PC-3 (cell line): ENCODE data around the gene LYL1. TPM values are rescaled to one million over a fixed set of nuclear protein-coding genes. Genes with fewer than 3 reads are reported as not detected.

Source experiments
- ATAC-seq: fragments of 200-7000 bp; cut with Tn5 transposase; 2 replicates; pipeline ENCODE4 v1.9.1; 2020; ENCODE audit warnings: mild to moderate bottlenecking, moderate library complexity
- BruUV-seq: library from RNA; stranded (reverse); fragments of 400-500 nt; replicated peaks from 2 replicates; lab custom pipeline; 2021; lab: Mats Ljungman, UMichigan
- CTCF ChIA-PET: fragments of 300-600 bp; sonication (Branson Sonifier 250); formaldehyde crosslinking; loops from one replicate; lab custom pipeline; 2022; ENCODE audit warnings: antibody characterized with exemption; lab: Charles Lee
- POLR2A ChIA-PET: fragments of 300-600 bp; sonication (Branson Sonifier 250); formaldehyde crosslinking; loops from one replicate; lab custom pipeline; 2022; ENCODE audit warnings: antibody characterized with exemption; ENCODE audit not compliant: unreplicated experiment; lab: Charles Lee
- DNase-seq: peaks from one replicate; pipeline ENCODE4 v3.0.0-alpha.2; 2015
- H2AFZ ChIP-seq: fragments of 300-600 bp; sonication (generic); 2 replicates; pipeline ENCODE4 v1.6.0; 2016; ENCODE audit warnings: antibody characterized with exemption, low read length
- H3F3A ChIP-seq: fragments of 300-600 bp; sonication (generic); one replicate; pipeline ENCODE4 v1.6.0; 2017; ENCODE audit warnings: antibody characterized with exemption, low read length, control low read depth, mild to moderate bottlenecking; ENCODE audit not compliant: unreplicated experiment
- H3K27ac ChIP-seq: fragments of 300-600 bp; sonication (generic); 2 replicates; pipeline ENCODE4 v1.5.1; 2016; ENCODE audit warnings: mild to moderate bottlenecking, low read length
- H3K27me3 ChIP-seq: fragments of 300-600 bp; sonication (generic); 2 replicates; pipeline ENCODE4 v1.6.1; 2016; ENCODE audit warnings: low read length, mixed read lengths
- H3K36me3 ChIP-seq: fragments of 300-600 bp; sonication (generic); 2 replicates; pipeline ENCODE4 v1.6.1; 2016; ENCODE audit warnings: low read depth, mixed run types, low read length, mixed read lengths
- H3K4me1 ChIP-seq: fragments of 300-600 bp; sonication (generic); 2 replicates; pipeline ENCODE4 v1.5.1; 2016; ENCODE audit warnings: low read length; ENCODE audit not compliant: insufficient read depth
- H3K4me2 ChIP-seq: fragments of 300-600 bp; sonication (generic); 2 replicates; pipeline ENCODE4 v1.6.0; 2016; ENCODE audit warnings: low read length
- H3K4me3 ChIP-seq: fragments of 300-600 bp; sonication (generic); 2 replicates; pipeline ENCODE4 v1.5.1; 2016; ENCODE audit warnings: mild to moderate bottlenecking, low read length, mixed read lengths
- H3K79me2 ChIP-seq: fragments of 300-600 bp; sonication (generic); 2 replicates; pipeline ENCODE4 v1.6.1; 2017; ENCODE audit warnings: low read length, mixed read lengths
- H3K9ac ChIP-seq: fragments of 300-600 bp; sonication (generic); 2 replicates; pipeline ENCODE4 v1.6.0; 2016; ENCODE audit warnings: mild to moderate bottlenecking, low read length
- H3K9me2 ChIP-seq: fragments of 300-600 bp; sonication (generic); replicated peaks from 2 replicates; pipeline ENCODE4 v1.6.1; 2016; ENCODE audit warnings: mixed run types, low read length, mixed read lengths
- H3K9me3 ChIP-seq: fragments of 300-600 bp; sonication (generic); 2 replicates; pipeline ENCODE4 v1.6.1; 2016; ENCODE audit warnings: low read length, mixed read lengths
- H4K20me1 ChIP-seq: fragments of 300-600 bp; sonication (generic); 2 replicates; pipeline ENCODE4 v1.6.1; 2016; ENCODE audit warnings: low read length, mixed read lengths
- CTCF ChIP-seq: fragments of 300-600 bp; sonication (generic); conservative IDR thresholded peaks from 2 replicates; pipeline ENCODE4 v1.5.1; 2017; ENCODE audit warnings: antibody characterized with exemption, low read depth, mild to moderate bottlenecking, low read length
- EZH2 ChIP-seq: fragments of 300-600 bp; sonication (generic); IDR thresholded peaks from one replicate; pipeline ENCODE4 v1.6.1; 2017; ENCODE audit warnings: antibody characterized with exemption, mild to moderate bottlenecking, low read length; ENCODE audit not compliant: unreplicated experiment
- EZH2phosphoT487 ChIP-seq: fragments of 300-600 bp; sonication (generic); IDR thresholded peaks from 2 replicates; pipeline ENCODE4 v1.6.1; 2018; ENCODE audit warnings: mild to moderate bottlenecking, antibody characterized with exemption, low read length, borderline replicate concordance
- intact Hi-C: fragments of 100-400 bp; cut with micrococcal nuclease; formaldehyde crosslinking; loops from 2 replicates; pipeline ENCODE4 v1.9.0; 2023
- total RNA-seq: library from RNA; depleted of rRNA; stranded (reverse); fragments of >200 nt; gene quantifications from 2 replicates; pipeline ENCODE4 v1.2.3, GENCODE V29; 2014

LYL1 gene
- total RNA-seq, 1 experiment from 2014 or later = 3.3 TPM

GRCh38 chr19:13121551-13122274 lies 19.1 kb upstream of the LYL1 start:
- no peak overlapping the region for H2AFZ ChIP-seq
- H3K27me3 ChIP-seq = no peaks in the 10 kb centered on the region
- H3K9me3 ChIP-seq = no peaks in the 10 kb centered on the region
- H3K4me2 ChIP-seq = no peak overlapping the region
- DNase-seq = no peak
- no TSS peak for BruUV-seq
- ChIA-PET POLR2A (no interaction called here), CTCF (no interaction called here)
- H3K4me1 ChIP-seq = peaks cover 26% of the 10 kb centered on the region
- no peak for ATAC-seq
- H3K36me3 ChIP-seq = peaks cover 24% of the 10 kb centered on the region
- H4K20me1 ChIP-seq = peaks cover 52% of the 10 kb centered on the region
- no peak for TF ChIP-seq EZH2
- TF ChIP-seq EZH2phosphoT487 = no peak
- no peak for TF ChIP-seq CTCF
- peaks cover 88% of the 10 kb centered on the region for H3K79me2 ChIP-seq
- H3K9ac ChIP-seq = no peak overlapping the region
- intact Hi-C loops = no loop called here
- no peak overlapping the region for H3K27ac ChIP-seq
- H3K4me3 ChIP-seq = no peak overlapping the region
- peaks cover 4% of the 10 kb centered on the region for H3F3A ChIP-seq
- H3K9me2 ChIP-seq = no peaks in the 10 kb centered on the region

- ATAC-seq = no peak
- CTCF ChIA-PET = no interaction called here
- Histone ChIP-seq H3K27me3 (no peaks in the 10 kb centered on the region), H3K9me3 (no peaks in the 10 kb centered on the region), H3K27ac (peak overlapping the region; percentile 16), H4K20me1 (peaks cover 52% of the 10 kb centered on the region), H3K4me3 (peak overlapping the region; percentile 28), H3F3A (peaks cover 4% of the 10 kb centered on the region), H3K9ac (no peak overlapping the region), H3K79me2 (peaks cover 86% of the 10 kb centered on the region), H3K4me2 (peak overlapping the region; percentile 85), H2AFZ (no peak overlapping the region), H3K9me2 (no peaks in the 10 kb centered on the region), H3K36me3 (peaks cover 18% of the 10 kb centered on the region; the same call in 1 of the 2 replicates), H3K4me1 (peaks cover 26% of the 10 kb centered on the region)
- TF ChIP-seq EZH2phosphoT487 = no peak
- no peak for TF ChIP-seq CTCF
- TF ChIP-seq EZH2 = no peak
- POLR2A ChIA-PET = no interaction called here
- intact Hi-C loops = no loop called here
- BruUV-seq = no TSS peak
- DNase-seq = no peak
Measured at GRCh38 chr19:13120817-13121216, 18.2 kb upstream of the LYL1 start.

- Histone ChIP-seq H3K79me2 (peaks cover 86% of the 10 kb centered on the region), H3K9me2 (no peaks in the 10 kb centered on the region), H2AFZ (no peak overlapping the region), H3K36me3 (peaks cover 18% of the 10 kb centered on the region; the same call in 1 of the 2 replicates), H3K4me3 (peak overlapping the region; percentile 93; the same call in 1 of the 2 replicates), H3K27me3 (no peaks in the 10 kb centered on the region), H3K9ac (no peak overlapping the region), H3K27ac (no peak overlapping the region), H3K4me1 (peaks cover 34% of the 10 kb centered on the region), H3F3A (peaks cover 4% of the 10 kb centered on the region), H4K20me1 (peaks cover 50% of the 10 kb centered on the region), H3K9me3 (no peaks in the 10 kb centered on the region), H3K4me2 (peak overlapping the region; percentile 85)
- CTCF ChIA-PET = interaction anchor here (0.5 kb wide), 1 partner anchor 56 kb away, joined by 5 read pairs; no protein-coding TSS in a partner anchor
- BruUV-seq = no TSS peak
- POLR2A ChIA-PET = interaction anchor here (0.6 kb wide), 1 partner anchor 186 kb away, joined by 4 read pairs; no protein-coding TSS in a partner anchor
- intact Hi-C loops = no loop called here
- TF ChIP-seq CTCF = no peak
- no peak for TF ChIP-seq EZH2phosphoT487
- no peak for TF ChIP-seq EZH2
- no peak for ATAC-seq
- DNase-seq = no peak
Measured at GRCh38 chr19:13120031-13120430, 17.4 kb upstream of the LYL1 start.
